HG02798 (cell line): ENCODE measurements around the gene MZT2A.
"Not testable (repeated sequence)": the region's sequence is repeated elsewhere in the genome, so short reads cannot be mapped to it uniquely, and the experiment has no call there.

ENCODE experiments used
- ATAC-seq: cut with Tn5 transposase; IDR thresholded peaks from one replicate; pipeline ENCODE4 v1.9.1; 2021; ENCODE audit warnings: mild to moderate bottlenecking; ENCODE audit not compliant: unreplicated experiment, poor library complexity

Gene MZT2A

GRCh38 chr2:131493199-131493968 lies 1.2 kb upstream of the MZT2A start:
- ATAC-seq: peak; percentile 23

- peak; percentile 76 for ATAC-seq
Measured at GRCh38 chr2:131492418-131493198, 411 bp upstream of the MZT2A start.

DNA sequence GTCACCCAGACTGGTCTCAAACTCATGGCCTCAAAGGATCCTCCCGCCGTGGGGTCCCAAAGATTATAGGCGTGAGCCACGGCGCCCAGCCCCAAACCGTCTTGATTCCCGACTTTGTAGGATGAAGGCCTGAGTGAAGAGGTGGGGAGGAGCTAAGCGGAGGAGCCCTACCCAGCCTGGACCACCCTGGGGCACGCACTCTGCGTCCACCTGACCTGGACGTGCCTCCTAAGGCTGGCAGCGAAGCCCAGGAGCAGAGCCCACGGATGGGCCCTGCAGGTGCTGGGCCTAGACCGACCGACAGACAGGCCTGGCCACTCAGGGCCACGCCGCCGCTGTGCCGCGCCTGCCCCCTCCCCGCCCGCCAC lies 744 bp downstream of the MZT2A start:
- peak; percentile 1 for ATAC-seq

DNA sequence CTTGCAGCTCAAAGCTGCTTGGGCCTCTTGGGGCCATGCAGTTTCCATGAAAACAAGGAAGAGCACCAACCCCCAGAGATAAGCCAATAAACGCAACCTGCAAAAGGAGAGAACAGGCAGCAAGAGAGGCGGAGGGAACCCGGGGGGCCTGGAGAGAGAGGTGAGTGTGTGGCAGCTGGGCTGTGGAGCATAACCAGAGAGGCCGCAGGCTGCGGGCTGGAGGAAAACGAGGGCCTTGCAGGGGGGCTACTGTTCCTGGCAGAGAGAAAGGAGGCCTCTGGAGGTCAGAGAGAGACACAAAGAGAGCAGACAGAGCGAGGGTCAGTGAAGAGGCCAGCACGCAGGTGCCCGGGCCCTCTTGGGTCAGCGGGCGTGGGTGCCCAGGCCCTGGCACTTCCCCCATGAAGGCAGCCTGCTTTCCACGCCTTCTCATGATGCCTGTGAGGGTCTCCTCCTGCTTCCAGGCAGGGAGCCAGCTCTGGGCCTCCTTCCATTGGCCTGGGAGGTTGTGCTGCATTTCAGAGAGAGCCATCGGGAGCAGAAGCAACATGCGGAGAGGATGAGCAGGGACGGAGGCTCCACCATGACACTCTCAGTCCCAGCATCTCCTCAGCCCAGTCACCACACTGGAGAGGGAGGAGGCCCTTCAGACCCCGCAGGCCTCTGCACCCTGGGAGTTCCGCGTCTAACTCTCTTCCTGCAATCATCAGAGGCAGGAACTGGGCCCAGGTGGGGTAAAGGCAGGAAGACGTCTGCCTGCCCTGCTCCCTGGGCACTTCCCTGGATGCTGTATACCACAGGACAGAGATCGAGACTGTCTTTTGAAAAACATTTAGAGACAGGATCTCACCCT lies 1.4 kb downstream of the MZT2A start:
- not testable (repeated sequence) for ATAC-seq

GRCh38 chr2:131488306-131489205 lies 3.6 kb downstream of the MZT2A start:
- ATAC-seq: no peak

- ATAC-seq: not testable (repeated sequence)
Measured at GRCh38 chr2:131486201-131486902, 5.8 kb downstream of the MZT2A start.

- not testable (repeated sequence) for ATAC-seq
Measured at GRCh38 chr2:131484906-131485460, 7.2 kb downstream of the MZT2A start.

- not testable (repeated sequence) for ATAC-seq
Measured at GRCh38 chr2:131483981-131484820, 8.0 kb downstream of the MZT2A start.

DNA sequence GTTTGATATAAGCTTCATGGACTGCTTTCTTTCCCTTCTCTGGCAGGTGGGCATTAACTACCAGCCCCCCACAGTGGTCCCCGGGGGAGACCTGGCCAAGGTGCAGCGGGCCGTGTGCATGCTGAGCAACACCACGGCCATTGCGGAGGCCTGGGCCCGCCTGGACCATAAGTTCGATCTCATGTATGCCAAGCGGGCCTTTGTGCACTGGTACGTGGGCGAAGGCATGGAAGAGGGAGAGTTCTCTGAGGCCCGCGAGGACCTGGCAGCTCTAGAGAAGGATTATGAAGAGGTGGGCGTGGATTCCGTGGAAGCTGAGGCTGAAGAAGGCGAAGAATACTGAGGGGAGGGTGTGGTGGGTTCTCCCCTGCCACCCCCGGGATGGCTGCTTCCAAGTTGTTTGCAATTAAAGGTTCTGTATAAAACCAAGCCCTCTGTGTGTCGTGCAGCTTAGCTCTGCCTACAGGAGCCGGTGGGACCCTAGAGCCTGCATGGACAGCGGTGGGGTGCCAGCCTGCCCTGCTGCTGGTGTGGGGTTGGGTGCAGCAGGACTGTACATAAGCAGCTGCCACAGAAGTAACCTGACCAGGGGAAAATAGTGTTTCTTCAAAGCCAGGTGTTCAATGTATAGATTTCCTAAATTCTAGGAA lies 9.6 kb downstream of the MZT2A start:
- not testable (repeated sequence) for ATAC-seq

GRCh38 chr2:131480351-131480750 lies 11.8 kb downstream of the MZT2A start:
- not testable (repeated sequence) for ATAC-seq

GRCh38 chr2:131478850-131479461 lies 13.2 kb downstream of the MZT2A start:
- not testable (repeated sequence) for ATAC-seq

DNA sequence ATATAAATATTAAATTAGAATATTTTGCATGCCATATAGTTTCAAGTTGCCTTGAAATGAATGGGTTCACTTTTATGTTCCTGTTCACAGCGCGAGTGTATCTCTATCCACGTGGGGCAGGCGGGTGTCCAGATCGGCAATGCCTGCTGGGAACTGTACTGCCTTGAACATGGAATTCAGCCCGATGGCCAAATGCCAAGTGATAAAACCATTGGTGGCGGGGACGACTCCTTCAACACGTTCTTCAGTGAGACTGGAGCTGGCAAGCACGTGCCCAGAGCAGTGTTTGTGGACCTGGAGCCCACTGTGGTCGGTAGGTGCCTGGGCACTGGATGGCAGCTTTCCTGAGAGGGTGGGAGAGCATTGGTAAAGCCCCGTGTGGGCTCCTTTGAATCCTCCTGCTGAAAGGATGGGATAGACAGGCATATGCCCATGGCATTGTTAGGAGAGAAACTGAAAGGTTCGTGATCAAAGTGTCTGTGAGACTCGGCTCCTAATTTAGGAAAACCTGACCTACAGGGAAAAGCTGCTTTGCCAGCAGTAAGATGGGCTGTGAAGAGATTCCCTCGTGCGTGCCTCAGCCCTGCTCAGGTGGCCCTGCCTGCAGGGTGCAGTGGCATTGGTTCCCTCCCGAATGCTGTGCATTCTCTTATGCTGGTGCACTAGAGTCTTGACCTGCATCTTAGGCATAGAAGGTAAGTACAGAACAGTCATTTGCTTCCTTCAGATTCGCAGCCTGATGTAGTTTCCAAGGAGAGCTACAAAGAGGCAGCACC lies 13.9 kb downstream of the MZT2A start:
- ATAC-seq: not testable (repeated sequence)

DNA sequence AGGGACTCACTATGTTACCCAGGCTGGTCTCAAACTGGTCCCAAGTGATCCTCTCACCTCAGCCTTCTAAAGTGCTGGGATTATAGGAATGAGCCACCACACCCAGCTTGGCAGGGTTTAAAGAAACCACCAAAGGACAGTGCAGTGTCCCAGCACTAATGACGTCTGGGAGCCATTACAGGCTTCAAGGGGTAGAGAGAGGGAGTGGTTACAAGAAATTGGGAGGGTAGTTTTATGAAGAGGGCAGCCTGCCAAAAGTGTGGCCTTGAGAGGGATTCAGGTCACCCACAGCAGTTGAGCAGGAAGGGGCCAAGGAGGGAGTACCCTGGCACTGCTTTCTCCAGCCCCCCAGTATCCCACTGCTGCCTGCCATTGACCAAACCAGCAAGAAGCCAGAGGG lies 15.0 kb downstream of the MZT2A start:
- ATAC-seq: not testable (repeated sequence)

GRCh38 chr2:131476363-131476762 lies 15.8 kb downstream of the MZT2A start:
- ATAC-seq: not testable (repeated sequence)

DNA sequence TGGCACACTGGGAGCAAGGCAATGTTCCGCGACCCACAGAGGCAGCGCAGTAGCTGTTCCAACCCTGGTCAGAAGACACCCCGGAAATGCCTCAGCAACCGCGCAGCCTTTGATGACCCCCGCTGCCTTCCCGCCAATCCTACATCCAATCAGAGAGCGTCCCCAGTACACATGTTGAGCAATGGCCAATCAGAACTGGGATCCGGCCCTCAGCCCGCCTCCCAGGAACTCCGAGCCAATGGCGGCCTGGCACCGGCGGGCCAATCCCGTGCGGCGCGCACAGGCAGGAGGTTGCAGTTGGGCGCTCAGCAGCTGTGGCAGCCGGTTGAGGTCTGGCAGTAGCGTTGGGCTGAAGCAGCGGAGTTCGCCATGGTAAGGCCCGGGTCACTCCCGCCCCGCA lies 16.4 kb downstream of the MZT2A start, which contains the start of gene TUBA3D:
Gene TUBA3D (plus strand): TSS at position 289 of the 400 bp plus-strand sequence. CDS start 81 bp downstream, at position 370.
- no peak for ATAC-seq

DNA sequence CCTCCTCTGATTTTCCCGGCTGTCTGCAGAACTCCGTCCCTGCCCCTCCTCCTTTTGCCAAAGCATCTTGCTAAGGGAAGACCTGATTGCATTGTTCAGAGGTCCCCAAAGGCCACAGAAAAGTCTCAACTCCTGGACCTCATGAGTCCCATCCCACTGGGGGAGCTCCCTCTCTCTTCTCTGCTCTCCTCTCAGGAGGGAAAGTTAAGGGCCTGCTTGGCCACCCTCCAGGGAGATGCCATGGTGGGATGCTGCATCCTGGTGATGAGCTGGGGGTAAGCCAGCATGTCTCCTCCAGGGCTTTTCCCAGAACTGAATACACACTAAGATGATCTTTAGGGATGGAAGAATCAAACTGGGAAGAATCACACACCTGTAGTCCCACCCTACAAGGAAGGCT lies 18.9 kb downstream of the MZT2A start:
- ATAC-seq: not testable (repeated sequence)
